Measurements from ENCODE around the gene MBTD1.

- no peak for TF ChIP-seq CTCF (conservative IDR thresholded peaks at IDR 0.05; ENCODE audit: low read depth, low read length)
- TF ChIP-seq EZH2 (IDR thresholded peaks at IDR 0.05; ENCODE audit: borderline replicate concordance, low read depth, low read length, poor library complexity, severe bottlenecking): no peak
These were observed 27.6 kb upstream of the MBTD1 start for GRCh38 chr17:51287412-51287811.
